Astrocyte (in vitro differentiated cells and primary cell): ENCODE data around the gene BLVRA. TPM values are rescaled to one million over a fixed set of nuclear protein-coding genes. Genes with fewer than 3 reads are reported as not detected.

Experiments
- DNase-seq: peaks from one replicate; pipeline ENCODE4 v3.0.0-alpha.2; 2010; ENCODE audit warnings: low read depth
- FAIRE-seq: peaks from 2 replicates; lab custom pipeline; 2011; peaks lifted over from hg19 to GRCh38; lab: Jason Lieb, UNC
- H2AFZ ChIP-seq: 2 replicates; pipeline ENCODE4 v1.6.0; 2012; ENCODE audit warnings: low read depth, low read length, inconsistent platforms
- H3K27ac ChIP-seq: 2 replicates; pipeline ENCODE4 v1.5.1; 2011; ENCODE audit warnings: low read depth, low read length, inconsistent platforms
- H3K27me3 ChIP-seq: 2 replicates; pipeline ENCODE4 v1.6.0; 2011; ENCODE audit warnings: low read length, inconsistent platforms; ENCODE audit not compliant: insufficient read depth
- H3K36me3 ChIP-seq: 2 replicates; pipeline ENCODE4 v1.5.1; 2011; ENCODE audit warnings: low read length, inconsistent platforms; ENCODE audit not compliant: insufficient read depth
- H3K4me1 ChIP-seq: 2 replicates; pipeline ENCODE4 v1.5.1; 2011; ENCODE audit warnings: low read length, inconsistent platforms; ENCODE audit not compliant: insufficient read depth
- H3K4me2 ChIP-seq: 2 replicates; pipeline ENCODE4 v1.6.0; 2012; ENCODE audit warnings: low read length, inconsistent platforms
- H3K4me3 ChIP-seq: 2 replicates; pipeline ENCODE4 v1.5.1; 2011; ENCODE audit warnings: low read depth, mild to moderate bottlenecking, low read length, inconsistent platforms; ENCODE audit not compliant: insufficient read depth
- H3K79me2 ChIP-seq: 2 replicates; pipeline ENCODE4 v1.6.0; 2012; ENCODE audit warnings: mild to moderate bottlenecking, low read length, inconsistent platforms; ENCODE audit not compliant: insufficient read depth
- H3K9ac ChIP-seq: 2 replicates; pipeline ENCODE4 v1.6.0; 2012; ENCODE audit warnings: mild to moderate bottlenecking, low read length, inconsistent platforms
- H3K9me3 ChIP-seq: 2 replicates; pipeline ENCODE4 v1.5.1; 2012; ENCODE audit warnings: low read depth, mild to moderate bottlenecking, low read length, inconsistent platforms; ENCODE audit not compliant: insufficient read depth
- H4K20me1 ChIP-seq: 2 replicates; pipeline ENCODE4 v1.6.0; 2012; ENCODE audit warnings: low read length, inconsistent platforms; ENCODE audit not compliant: insufficient read depth
- H3K27ac Mint-ChIP-seq: one replicate; pipeline ENCODE4 v1.8.0; 2021; ENCODE audit warnings: mild to moderate bottlenecking, mixed read lengths; ENCODE audit not compliant: unreplicated experiment
- H3K27me3 Mint-ChIP-seq: one replicate; pipeline ENCODE4 v1.8.0; 2021; ENCODE audit warnings: low read depth, mixed read lengths; ENCODE audit not compliant: unreplicated experiment
- H3K36me3 Mint-ChIP-seq: one replicate; pipeline ENCODE4 v1.8.0; 2021; ENCODE audit warnings: low read depth, mixed read lengths; ENCODE audit not compliant: unreplicated experiment
- H3K4me1 Mint-ChIP-seq: one replicate; pipeline ENCODE4 v1.8.0; 2021; ENCODE audit warnings: low read depth, mixed read lengths; ENCODE audit not compliant: unreplicated experiment
- H3K4me3 Mint-ChIP-seq: one replicate; pipeline ENCODE4 v1.8.0; 2021; ENCODE audit warnings: mild to moderate bottlenecking, moderate library complexity, mixed read lengths; ENCODE audit not compliant: unreplicated experiment
- H3K9me3 Mint-ChIP-seq: one replicate; pipeline ENCODE4 v1.8.0; 2021; ENCODE audit warnings: mild to moderate bottlenecking, mixed read lengths; ENCODE audit not compliant: unreplicated experiment
- CTCF ChIP-seq: IDR thresholded peaks from 2 replicates; pipeline ENCODE4 v1.5.1; 2011; ENCODE audit warnings: low read depth, mild to moderate bottlenecking, inconsistent platforms, low read length, moderate library complexity; ENCODE audit not compliant: insufficient read depth
- EZH2 ChIP-seq: IDR thresholded peaks from 2 replicates; pipeline ENCODE4 v1.6.1; 2012; ENCODE audit warnings: mild to moderate bottlenecking, low read length, inconsistent platforms; ENCODE audit not compliant: insufficient read depth
- total RNA-seq: library from RNA; stranded (reverse); gene quantifications from 2 replicates; pipeline ENCODE4 v1.2.1, GENCODE V29; 2021

BLVRA gene
- total RNA-seq, 1 donor from 2014 or later: 48.9 TPM

- no peaks in the 10 kb centered on the region for H3K4me1 Mint-ChIP-seq
- no peaks in the 10 kb centered on the region for H3K9me3 Mint-ChIP-seq
- Histone ChIP-seq H2AFZ (no peak overlapping the region), H4K20me1 (no peaks in the 10 kb centered on the region), H3K9me3 (no peaks in the 10 kb centered on the region), H3K4me3 (no peak overlapping the region), H3K4me2 (no peak overlapping the region), H3K4me1 (peaks cover 5% of the 10 kb centered on the region), H3K79me2 (no peaks in the 10 kb centered on the region), H3K9ac (no peak overlapping the region), H3K27ac (no peak overlapping the region), H3K27me3 (no peaks in the 10 kb centered on the region), H3K36me3 (no peaks in the 10 kb centered on the region)
- no peak for DNase-seq
- no peak overlapping the region for H3K27ac Mint-ChIP-seq
- H3K27me3 Mint-ChIP-seq: peaks cover 2% of the 10 kb centered on the region
- FAIRE-seq: no peak
- TF ChIP-seq CTCF (no peak), EZH2 (no peak)
- H3K4me3 Mint-ChIP-seq: no peak overlapping the region
- no peaks in the 10 kb centered on the region for H3K36me3 Mint-ChIP-seq
Measured at GRCh38 chr7:43844662-43845061, 86.2 kb downstream of the BLVRA start.

GRCh38 chr7:43847496-43847895 is 89.0 kb downstream of the BLVRA start:
- H3K9me3 ChIP-seq: peaks cover 7% of the 10 kb centered on the region
- H3K27ac ChIP-seq: no peak overlapping the region
- no peaks in the 10 kb centered on the region for H3K36me3 Mint-ChIP-seq
- H3K4me3 Mint-ChIP-seq: no peak overlapping the region
- no peaks in the 10 kb centered on the region for H4K20me1 ChIP-seq
- H3K27ac Mint-ChIP-seq: no peak overlapping the region
- no peaks in the 10 kb centered on the region for H3K79me2 ChIP-seq
- no peak for TF ChIP-seq CTCF
- no peak for TF ChIP-seq EZH2
- no peak overlapping the region for H3K4me2 ChIP-seq
- no peak overlapping the region for H3K9ac ChIP-seq
- no peak overlapping the region for H3K4me3 ChIP-seq
- FAIRE-seq (no peak), DNase-seq (peak; percentile 79)
- H3K4me1 Mint-ChIP-seq: no peaks in the 10 kb centered on the region
- H3K27me3 Mint-ChIP-seq: peaks cover 2% of the 10 kb centered on the region
- peaks cover 5% of the 10 kb centered on the region for H3K4me1 ChIP-seq
- no peak overlapping the region for H2AFZ ChIP-seq
- no peaks in the 10 kb centered on the region for H3K27me3 ChIP-seq
- no peaks in the 10 kb centered on the region for H3K36me3 ChIP-seq
- peaks cover 4% of the 10 kb centered on the region for H3K9me3 Mint-ChIP-seq

GRCh38 chr7:43849047-43849446 is 90.6 kb downstream of the BLVRA start:
- FAIRE-seq: no peak
- H3K4me1 Mint-ChIP-seq: no peaks in the 10 kb centered on the region

More at GRCh38 chr7:43849047-43849446, 90.6 kb downstream of the BLVRA start:
- no peaks in the 10 kb centered on the region for H3K27me3 ChIP-seq
- Mint-ChIP-seq H3K27ac (no peak overlapping the region), H3K27me3 (peaks cover under 1% of the 10 kb centered on the region), H3K4me3 (no peak overlapping the region), H3K9me3 (peaks cover 4% of the 10 kb centered on the region), H3K36me3 (no peaks in the 10 kb centered on the region)
- no peak overlapping the region for H3K27ac ChIP-seq
- no peak overlapping the region for H3K4me3 ChIP-seq
- no peaks in the 10 kb centered on the region for H4K20me1 ChIP-seq
- H3K36me3 ChIP-seq: no peaks in the 10 kb centered on the region
- peaks cover 5% of the 10 kb centered on the region for H3K4me1 ChIP-seq
- no peak for DNase-seq
- H3K9me3 ChIP-seq: peaks cover 7% of the 10 kb centered on the region
- H3K9ac ChIP-seq: no peak overlapping the region
- H3K79me2 ChIP-seq: no peaks in the 10 kb centered on the region
- no peak overlapping the region for H3K4me2 ChIP-seq
- no peak overlapping the region for H2AFZ ChIP-seq
- no peak for TF ChIP-seq EZH2
- no peak for TF ChIP-seq CTCF
